Neural cell (in vitro differentiated cells): ENCODE data around the gene COL4A1. TPM values are rescaled to one million over a fixed set of nuclear protein-coding genes. Genes with fewer than 3 reads are reported as not detected.

Experiments
- H2AFZ ChIP-seq: fragments of 200-600, 300-800 bp; sonication (generic), shearing (Covaris generic); 2 replicates; pipeline ENCODE4 v1.6.0; 2014; ENCODE audit warnings: low read depth, mild to moderate bottlenecking, antibody characterized with exemption, low read length, moderate library complexity
- H3F3A ChIP-seq: fragments of 200-600 bp; shearing (Covaris generic); 2 replicates; pipeline ENCODE4 v1.6.1; 2016; ENCODE audit warnings: mild to moderate bottlenecking, moderate library complexity, mixed read lengths, antibody characterized with exemption, low read length; ENCODE audit not compliant: insufficient read depth, poor library complexity, severe bottlenecking
- H3K27ac ChIP-seq: fragments of 200-600, 300-800 bp; sonication (generic), shearing (Covaris generic); 2 replicates; pipeline ENCODE4 v1.5.1; 2014; ENCODE audit warnings: mild to moderate bottlenecking, low read length, moderate library complexity
- H3K27me3 ChIP-seq: fragments of 300-800, 200-600 bp; sonication (generic), shearing (Covaris generic); 2 replicates; pipeline ENCODE4 v1.6.0; 2014; ENCODE audit warnings: mild to moderate bottlenecking, low read depth, low read length, moderate library complexity; ENCODE audit not compliant: insufficient read depth
- H3K36me3 ChIP-seq: fragments of 300-800, 200-600 bp; sonication (generic), shearing (Covaris generic); 2 replicates; pipeline ENCODE4 v1.5.1; 2014; ENCODE audit warnings: mild to moderate bottlenecking, antibody characterized with exemption, low read length, moderate library complexity; ENCODE audit not compliant: insufficient read depth
- H3K4me2 ChIP-seq: fragments of 300-800, 200-600 bp; sonication (generic), shearing (Covaris generic); 2 replicates; pipeline ENCODE4 v1.6.0; 2014; ENCODE audit warnings: mild to moderate bottlenecking, low read length
- H3K4me3 ChIP-seq: fragments of 300-800, 200-600 bp; sonication (generic), shearing (Covaris generic); 2 replicates; pipeline ENCODE4 v1.5.1; 2014; ENCODE audit warnings: mild to moderate bottlenecking, low read length, moderate library complexity
- H3K79me2 ChIP-seq: fragments of 200-600 bp; shearing (Covaris generic); replicated peaks from 2 replicates; pipeline ENCODE4 v1.6.0; 2014; ENCODE audit warnings: mild to moderate bottlenecking, low read length, moderate library complexity; ENCODE audit not compliant: insufficient read depth
- H3K9ac ChIP-seq: fragments of 300-800, 200-600 bp; sonication (generic), shearing (Covaris generic); 2 replicates; pipeline ENCODE4 v1.6.1; 2016; ENCODE audit warnings: mild to moderate bottlenecking, low read length, mixed read lengths
- H3K9me2 ChIP-seq: fragments of 200-600 bp; shearing (Covaris generic); 2 replicates; pipeline ENCODE4 v1.6.1; 2016; ENCODE audit warnings: mild to moderate bottlenecking, low read length, mixed read lengths; ENCODE audit not compliant: insufficient read depth
- H3K9me3 ChIP-seq: fragments of 200-600, 300-800 bp; sonication (generic), shearing (Covaris generic); 2 replicates; pipeline ENCODE4 v1.6.1; 2016; ENCODE audit warnings: mild to moderate bottlenecking, mixed run types, low read length, moderate library complexity, mixed read lengths
- H4K20me1 ChIP-seq: fragments of 200-600 bp; shearing (Covaris generic); 2 replicates; pipeline ENCODE4 v1.6.1; 2016; ENCODE audit warnings: mild to moderate bottlenecking, mixed run types; ENCODE audit not compliant: insufficient read depth
- CTCF ChIP-seq: fragments of 450-650 bp; IDR thresholded peaks from 2 replicates; pipeline ENCODE4 v1.5.1; 2014; ENCODE audit warnings: antibody characterized with exemption, mild to moderate bottlenecking, moderate library complexity; ENCODE audit not compliant: poor library complexity, severe bottlenecking
- EP300 ChIP-seq: fragments of 450-650 bp; conservative IDR thresholded peaks from 2 replicates; pipeline ENCODE4 v1.6.1; 2014; ENCODE audit warnings: antibody characterized with exemption, mild to moderate bottlenecking, moderate library complexity; ENCODE audit not compliant: poor library complexity, severe bottlenecking
- EZH2 ChIP-seq: fragments of 200-600, 300-800 bp; shearing (Covaris generic), sonication (generic); IDR thresholded peaks from 2 replicates; pipeline ENCODE4 v1.6.1; 2014; ENCODE audit warnings: antibody characterized with exemption, low read length, borderline replicate concordance, mild to moderate bottlenecking; ENCODE audit not compliant: insufficient read depth, poor library complexity, severe bottlenecking
- MXI1 ChIP-seq: fragments of 450-650 bp; conservative IDR thresholded peaks from 2 replicates; pipeline ENCODE4 v1.6.1; 2014; ENCODE audit warnings: antibody characterized with exemption, mild to moderate bottlenecking; ENCODE audit not compliant: poor library complexity, severe bottlenecking
- POLR2AphosphoS5 ChIP-seq: IDR thresholded peaks from 2 replicates; pipeline ENCODE4 v1.6.1; 2012
- RAD21 ChIP-seq: fragments of 450-650 bp; conservative IDR thresholded peaks from 2 replicates; pipeline ENCODE4 v1.6.1; 2014; ENCODE audit warnings: antibody characterized with exemption, mild to moderate bottlenecking, moderate library complexity
- SMC3 ChIP-seq: fragments of 450-650 bp; conservative IDR thresholded peaks from 2 replicates; pipeline ENCODE4 v1.6.1; 2014; ENCODE audit warnings: antibody characterized with exemption, mild to moderate bottlenecking, moderate library complexity; ENCODE audit not compliant: poor library complexity
- TAF1 ChIP-seq: IDR thresholded peaks from 2 replicates; pipeline ENCODE4 v1.6.1; 2012; ENCODE audit warnings: low read depth
- polyA plus RNA-seq: library from polyadenylated mRNA; depleted of rRNA; stranded (reverse); fragments of >200 nt; gene quantifications from 2 replicates; pipeline ENCODE4 v1.2.3, GENCODE V29; 2014
- TF ChIP-seq, protein P1 (sequence below): IDR thresholded peaks from 2 replicates; pipeline ENCODE4 v1.6.1; 2012; ENCODE audit warnings: borderline replicate concordance

COL4A1 gene
- polyA plus RNA-seq, 1 donor from 2014 or later, result 13.1 TPM

- Histone ChIP-seq H3F3A (no peaks in the 10 kb centered on the region), H3K4me2 (no peak overlapping the region), H3K4me3 (no peak overlapping the region), H3K9me3 (no peaks in the 10 kb centered on the region), H3K9ac (no peak overlapping the region), H4K20me1 (no peaks in the 10 kb centered on the region), H2AFZ (no peak overlapping the region), H3K27ac (no peak overlapping the region), H3K79me2 (no peaks in the 10 kb centered on the region), H3K36me3 (no peaks in the 10 kb centered on the region), H3K9me2 (no peaks in the 10 kb centered on the region), H3K27me3 (no peaks in the 10 kb centered on the region)
- TF ChIP-seq CTCF (no peak), RAD21 (no peak), EZH2 (no peak), POLR2AphosphoS5 (no peak), EP300 (no peak), MXI1 (no peak), TAF1 (no peak), SMC3 (no peak)
- TF ChIP-seq, protein P1, sequence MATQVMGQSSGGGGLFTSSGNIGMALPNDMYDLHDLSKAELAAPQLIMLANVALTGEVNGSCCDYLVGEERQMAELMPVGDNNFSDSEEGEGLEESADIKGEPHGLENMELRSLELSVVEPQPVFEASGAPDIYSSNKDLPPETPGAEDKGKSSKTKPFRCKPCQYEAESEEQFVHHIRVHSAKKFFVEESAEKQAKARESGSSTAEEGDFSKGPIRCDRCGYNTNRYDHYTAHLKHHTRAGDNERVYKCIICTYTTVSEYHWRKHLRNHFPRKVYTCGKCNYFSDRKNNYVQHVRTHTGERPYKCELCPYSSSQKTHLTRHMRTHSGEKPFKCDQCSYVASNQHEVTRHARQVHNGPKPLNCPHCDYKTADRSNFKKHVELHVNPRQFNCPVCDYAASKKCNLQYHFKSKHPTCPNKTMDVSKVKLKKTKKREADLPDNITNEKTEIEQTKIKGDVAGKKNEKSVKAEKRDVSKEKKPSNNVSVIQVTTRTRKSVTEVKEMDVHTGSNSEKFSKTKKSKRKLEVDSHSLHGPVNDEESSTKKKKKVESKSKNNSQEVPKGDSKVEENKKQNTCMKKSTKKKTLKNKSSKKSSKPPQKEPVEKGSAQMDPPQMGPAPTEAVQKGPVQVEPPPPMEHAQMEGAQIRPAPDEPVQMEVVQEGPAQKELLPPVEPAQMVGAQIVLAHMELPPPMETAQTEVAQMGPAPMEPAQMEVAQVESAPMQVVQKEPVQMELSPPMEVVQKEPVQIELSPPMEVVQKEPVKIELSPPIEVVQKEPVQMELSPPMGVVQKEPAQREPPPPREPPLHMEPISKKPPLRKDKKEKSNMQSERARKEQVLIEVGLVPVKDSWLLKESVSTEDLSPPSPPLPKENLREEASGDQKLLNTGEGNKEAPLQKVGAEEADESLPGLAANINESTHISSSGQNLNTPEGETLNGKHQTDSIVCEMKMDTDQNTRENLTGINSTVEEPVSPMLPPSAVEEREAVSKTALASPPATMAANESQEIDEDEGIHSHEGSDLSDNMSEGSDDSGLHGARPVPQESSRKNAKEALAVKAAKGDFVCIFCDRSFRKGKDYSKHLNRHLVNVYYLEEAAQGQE, result no peak
Measured at GRCh38 chr13:110162053-110162452, 144.9 kb downstream of the COL4A1 start.

DNA sequence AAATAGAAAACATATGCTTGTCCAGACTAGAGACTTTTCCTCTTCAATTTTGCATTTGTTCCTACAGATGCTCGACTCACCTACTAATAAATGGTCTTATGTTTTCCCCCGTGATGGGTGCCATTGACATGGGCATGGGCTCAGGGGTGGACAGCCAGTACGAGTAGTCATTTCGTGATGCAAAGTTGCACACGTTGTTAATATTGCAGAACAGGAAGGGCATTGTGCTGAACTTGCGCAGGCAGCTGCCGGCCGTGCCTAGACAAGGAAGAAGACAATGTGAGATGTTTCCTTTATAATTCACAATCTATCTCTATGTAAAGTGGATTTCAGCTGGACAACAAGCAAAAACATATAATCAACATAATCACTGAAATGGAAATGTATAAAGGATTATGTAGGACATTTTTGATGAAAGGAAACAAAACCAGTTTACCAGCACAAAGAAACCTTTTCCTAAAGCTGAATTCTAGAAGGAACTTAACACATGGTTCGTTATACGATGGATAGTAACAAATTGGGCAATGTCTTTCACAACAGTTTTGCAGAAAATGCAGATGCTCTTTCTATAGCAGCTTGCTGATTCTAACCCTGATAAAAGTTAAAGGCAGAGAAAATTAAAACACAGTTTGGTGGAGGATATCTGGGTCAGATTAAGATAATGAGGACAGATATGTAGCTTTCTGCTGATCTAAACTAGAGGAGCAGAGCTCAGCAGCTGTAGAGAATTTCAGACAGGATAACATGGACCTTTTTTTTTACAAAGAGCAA, 145.7 kb downstream of the COL4A1 start:
- no peaks in the 10 kb centered on the region for H3K79me2 ChIP-seq
- no peak overlapping the region for H3K27ac ChIP-seq

More for the DNA sequence above, 145.7 kb downstream of the COL4A1 start:
- H3K9me3 ChIP-seq, result no peaks in the 10 kb centered on the region
- H4K20me1 ChIP-seq, result no peaks in the 10 kb centered on the region
- H3K36me3 ChIP-seq, result no peaks in the 10 kb centered on the region
- no peak overlapping the region for H3K9ac ChIP-seq
- no peak overlapping the region for H3K4me3 ChIP-seq
- no peaks in the 10 kb centered on the region for H3K9me2 ChIP-seq
- no peak overlapping the region for H2AFZ ChIP-seq
- TF ChIP-seq TAF1 (no peak), EZH2 (no peak), RAD21 (no peak), SMC3 (no peak), EP300 (no peak), MXI1 (no peak), CTCF (no peak), POLR2AphosphoS5 (no peak)
- TF ChIP-seq, protein P1, result no peak
- H3F3A ChIP-seq, result no peaks in the 10 kb centered on the region
- no peak overlapping the region for H3K4me2 ChIP-seq
- no peaks in the 10 kb centered on the region for H3K27me3 ChIP-seq
